Testis (tissue), 3 donors: ENCODE data around the gene CETP. TPM values are rescaled to one million over a fixed set of nuclear protein-coding genes. Genes with fewer than 3 reads are reported as not detected.

Experiments
- DNase-seq: peaks from one replicate; pipeline ENCODE4 v3.0.0-alpha.2; 2019
- H3K27ac ChIP-seq, 2 donors: fragments of 200-600 bp; sonication (generic); one replicate each; pipeline ENCODE4 v1.5.1; 2019
- H3K27me3 ChIP-seq: fragments of 200-600 bp; sonication (generic); one replicate; pipeline ENCODE4 v1.5.1; 2019
- H3K36me3 ChIP-seq: fragments of 200-600 bp; sonication (generic); one replicate; pipeline ENCODE4 v1.5.1; 2017; ENCODE audit warnings: low read depth; ENCODE audit errors: missing control alignments
- H3K4me1 ChIP-seq: fragments of 200-600 bp; sonication (generic); one replicate; pipeline ENCODE4 v1.5.1; 2019
- H3K4me3 ChIP-seq, 2 donors: fragments of 200-600 bp; sonication (generic); one replicate each; pipeline ENCODE4 v1.5.1; 2017 to 2019
- H3K9me3 ChIP-seq: fragments of 200-600 bp; sonication (generic); one replicate; pipeline ENCODE4 v1.5.1; 2017
- POLR2A ChIP-seq: fragments of 450-650 bp; IDR thresholded peaks from one replicate; pipeline ENCODE4 v1.6.1; 2017; ENCODE audit warnings: antibody characterized with exemption, mild to moderate bottlenecking, moderate library complexity
- WGBS, 2 donors: methylation state at CpG; one replicate each; pipeline ENCODE4 v1.1.5; 2018; 5-methylcytosine and 5-hydroxymethylcytosine counted together
- intact Hi-C: fragments of 100-400 bp; cut with DNase I; formaldehyde crosslinking; loops from one replicate; pipeline ENCODE4 v1.15.1; 2023; ENCODE audit warnings: low total_unique reads
- polyA plus RNA-seq: library from polyadenylated mRNA; stranded (reverse); fragments of 350-450 nt; fragmentation: Illumina TruSeq; extraction: RNeasy Lipid Tissue Mini Kit (QIAGEN cat#74804); gene quantifications from one replicate; pipeline ENCODE4 v1.2.3, GENCODE V29; 2014; ENCODE audit warnings: low read depth, low replicate concordance; ENCODE audit not compliant: insufficient read depth
- total RNA-seq, 2 donors: library from RNA; depleted of rRNA; stranded (reverse); fragments of >200 nt; gene quantifications; one replicate each; pipeline ENCODE4 v1.2.3, GENCODE V29; 2016
- TF ChIP-seq, protein P1 (sequence below), 3 experiments: fragments of 450-650 bp in 2 of 3; fragments of 200-600 bp in 1 of 3; sonication (generic) in 1 of 3; IDR thresholded peaks; one replicate each; pipeline ENCODE4 v1.5.1; 2016 to 2019; ENCODE audit warnings: antibody characterized with exemption in 3 of 3, mild to moderate bottlenecking in 2 of 3, moderate library complexity in 1 of 3

CETP gene
- total and polyA plus RNA-seq, 3 donors from 2014 or later, result 0.24 to 0.69 (median 0.50) TPM

DNA sequence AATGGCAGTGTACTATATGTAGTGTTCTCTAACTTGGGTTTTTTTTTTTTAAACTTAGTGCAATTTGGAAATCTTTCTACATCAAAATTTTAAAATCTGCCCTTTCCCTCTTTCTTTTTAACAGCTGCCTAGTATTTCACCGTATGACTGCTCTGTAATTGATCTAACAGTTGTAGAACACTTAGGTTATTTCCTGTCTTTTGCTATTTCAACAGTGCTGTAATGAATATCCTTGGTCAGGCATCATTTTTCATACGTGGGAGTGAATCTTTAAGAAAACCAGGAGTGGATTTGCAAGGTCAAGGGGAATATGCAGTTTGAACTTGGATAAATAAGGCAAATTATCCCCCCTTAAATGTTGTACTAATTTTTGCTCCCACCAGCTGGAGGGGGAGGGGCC lies 31.5 kb downstream of the CETP start:
- intact Hi-C loops, result no loop called here
- TF ChIP-seq, protein P1, sequence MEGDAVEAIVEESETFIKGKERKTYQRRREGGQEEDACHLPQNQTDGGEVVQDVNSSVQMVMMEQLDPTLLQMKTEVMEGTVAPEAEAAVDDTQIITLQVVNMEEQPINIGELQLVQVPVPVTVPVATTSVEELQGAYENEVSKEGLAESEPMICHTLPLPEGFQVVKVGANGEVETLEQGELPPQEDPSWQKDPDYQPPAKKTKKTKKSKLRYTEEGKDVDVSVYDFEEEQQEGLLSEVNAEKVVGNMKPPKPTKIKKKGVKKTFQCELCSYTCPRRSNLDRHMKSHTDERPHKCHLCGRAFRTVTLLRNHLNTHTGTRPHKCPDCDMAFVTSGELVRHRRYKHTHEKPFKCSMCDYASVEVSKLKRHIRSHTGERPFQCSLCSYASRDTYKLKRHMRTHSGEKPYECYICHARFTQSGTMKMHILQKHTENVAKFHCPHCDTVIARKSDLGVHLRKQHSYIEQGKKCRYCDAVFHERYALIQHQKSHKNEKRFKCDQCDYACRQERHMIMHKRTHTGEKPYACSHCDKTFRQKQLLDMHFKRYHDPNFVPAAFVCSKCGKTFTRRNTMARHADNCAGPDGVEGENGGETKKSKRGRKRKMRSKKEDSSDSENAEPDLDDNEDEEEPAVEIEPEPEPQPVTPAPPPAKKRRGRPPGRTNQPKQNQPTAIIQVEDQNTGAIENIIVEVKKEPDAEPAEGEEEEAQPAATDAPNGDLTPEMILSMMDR (IDR thresholded peaks at IDR 0.05), result no peak
- no peak for TF ChIP-seq POLR2A
- Histone ChIP-seq H3K4me1 (peaks cover 21% of the 10 kb centered on the region), H3K9me3 (no peaks in the 10 kb centered on the region), H3K4me3 (no peak overlapping the region), H3K27ac (no peak overlapping the region), H3K36me3 (no peaks in the 10 kb centered on the region), H3K27me3 (no peaks in the 10 kb centered on the region)
- WGBS, 2 donors, result 54 to 59% methylated on average over 2 of the region's 2 CpGs
- no peak for DNase-seq

DNA sequence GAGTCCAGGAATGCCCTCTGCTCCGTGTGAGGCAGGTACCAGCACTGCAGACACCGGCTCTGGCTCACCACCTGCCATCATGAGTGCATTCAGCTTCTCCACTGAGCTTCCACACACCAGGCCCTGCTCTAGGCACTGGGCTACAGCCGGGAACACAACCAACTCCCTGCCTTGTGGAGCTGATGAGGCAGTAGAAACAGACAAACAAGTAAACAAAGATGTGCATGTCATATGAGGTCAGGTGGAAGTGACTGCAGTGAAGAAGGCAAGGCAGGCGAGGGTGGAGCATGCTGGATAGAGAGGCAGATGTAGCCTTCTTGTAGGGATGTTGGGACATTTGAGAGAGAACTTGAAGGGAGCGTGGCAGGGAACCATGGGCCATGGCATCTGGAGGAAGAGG lies 32.6 kb downstream of the CETP start:
- no peak overlapping the region for H3K27ac ChIP-seq
- intact Hi-C loops, result no loop called here
- 89 to 93% methylated on average over 5 of the region's 5 CpGs for WGBS, 2 donors
- no peaks in the 10 kb centered on the region for H3K9me3 ChIP-seq
- H3K4me3 ChIP-seq, result no peak overlapping the region
- H3K27me3 ChIP-seq, result no peaks in the 10 kb centered on the region
- peaks cover 12% of the 10 kb centered on the region for H3K4me1 ChIP-seq
- no peak for DNase-seq
- TF ChIP-seq, protein P1 (IDR thresholded peaks at IDR 0.05), result no peak
- TF ChIP-seq POLR2A, result no peak
- H3K36me3 ChIP-seq, result no peaks in the 10 kb centered on the region

DNA sequence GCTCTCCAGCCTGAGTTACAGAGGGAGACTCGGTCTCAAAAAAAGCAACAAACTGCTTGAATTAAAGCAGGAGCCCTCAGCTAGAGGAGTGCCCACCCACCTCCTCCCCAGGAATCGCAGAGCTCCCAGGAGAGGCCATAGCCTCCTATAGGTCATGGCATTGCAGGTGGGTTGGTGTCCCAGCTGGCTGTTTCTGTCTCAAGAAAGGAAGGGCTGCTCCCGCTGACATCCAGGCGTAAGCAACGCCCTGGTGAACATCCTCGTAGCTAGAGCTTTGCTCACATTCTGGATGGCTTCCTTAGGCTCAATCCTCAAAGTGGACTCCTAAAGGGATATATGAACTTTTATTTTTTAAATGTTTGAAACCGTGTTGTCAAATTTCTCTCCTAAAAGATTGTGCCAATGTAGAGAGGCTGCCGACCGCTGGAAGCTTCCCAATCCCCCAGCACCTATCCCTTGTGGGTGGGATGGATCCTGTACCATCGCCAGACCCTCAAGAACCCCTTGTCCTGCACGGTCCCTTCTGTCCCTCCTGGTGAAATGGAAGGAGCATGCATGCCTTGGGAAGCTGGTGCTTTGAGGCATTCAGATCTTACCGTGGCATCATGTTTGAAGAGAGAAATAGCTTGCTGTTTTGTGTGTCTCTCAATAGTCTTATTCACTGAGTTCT lies 33.5 kb downstream of the CETP start:
- DNase-seq, result no peak
- H3K27ac ChIP-seq, result no peak overlapping the region
- H3K4me1 ChIP-seq, result peaks cover 6% of the 10 kb centered on the region
- no peaks in the 10 kb centered on the region for H3K9me3 ChIP-seq
- TF ChIP-seq, protein P1 (IDR thresholded peaks at IDR 0.05), result no peak
- TF ChIP-seq POLR2A, result no peak
- H3K4me3 ChIP-seq, result no peak overlapping the region
- intact Hi-C loops, result no loop called here
- no peaks in the 10 kb centered on the region for H3K27me3 ChIP-seq
- WGBS, 2 donors, result 80 to 90% methylated on average over 12 of the region's 12 CpGs
- no peaks in the 10 kb centered on the region for H3K36me3 ChIP-seq

DNA sequence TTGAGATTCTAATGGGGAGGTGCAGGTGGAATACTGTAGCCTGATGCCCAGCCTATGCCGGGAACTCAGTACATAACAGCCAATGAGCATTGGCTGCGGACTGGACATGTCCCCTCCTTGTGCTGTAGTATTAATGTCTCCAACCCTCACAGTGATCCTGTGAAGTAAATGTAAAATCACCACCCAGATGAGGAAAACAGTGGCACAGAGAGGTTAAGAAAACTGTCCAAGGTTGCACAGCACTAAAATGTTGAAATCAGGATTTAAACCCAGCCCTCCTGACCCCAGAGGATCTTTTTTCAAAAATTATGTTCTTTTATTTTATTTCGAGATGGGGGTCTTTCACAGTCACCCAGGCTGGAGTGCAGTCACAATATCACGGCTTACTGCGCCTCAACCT lies 35.5 kb downstream of the CETP start:
- TF ChIP-seq, protein P1 (IDR thresholded peaks at IDR 0.05), result no peak
- TF ChIP-seq POLR2A, result no peak
- no peaks in the 10 kb centered on the region for H3K36me3 ChIP-seq
- H3K4me3 ChIP-seq, result no peak overlapping the region
- H3K9me3 ChIP-seq, result no peaks in the 10 kb centered on the region
- WGBS, 2 donors, result 92 to 97% methylated on average over 5 of the region's 5 CpGs
- no peaks in the 10 kb centered on the region for H3K27me3 ChIP-seq
- intact Hi-C loops, result no loop called here
- H3K4me1 ChIP-seq, result no peaks in the 10 kb centered on the region
- H3K27ac ChIP-seq, result no peak overlapping the region
- no peak for DNase-seq

DNA sequence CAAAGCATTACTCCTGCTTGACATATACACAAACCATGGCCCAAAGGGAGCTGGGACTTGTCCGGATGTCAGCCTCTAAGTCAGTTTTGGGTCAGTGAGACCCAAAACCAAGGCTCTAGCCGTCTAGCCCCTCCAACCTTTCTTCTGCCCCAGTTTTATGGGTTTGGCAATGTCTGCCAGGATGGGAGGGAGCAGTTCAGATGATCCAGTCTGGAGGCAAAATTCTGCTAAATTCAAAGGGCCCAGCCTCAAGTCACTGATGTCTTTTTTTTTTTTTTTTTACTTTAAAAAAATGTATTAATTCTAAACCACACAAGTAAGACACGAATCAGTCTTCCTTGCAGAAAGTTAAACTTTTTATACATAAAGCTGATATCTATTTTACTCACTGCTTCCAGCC lies 36.2 kb downstream of the CETP start:
- Histone ChIP-seq H3K4me3 (no peak overlapping the region), H3K27me3 (no peaks in the 10 kb centered on the region), H3K36me3 (no peaks in the 10 kb centered on the region), H3K27ac (no peak overlapping the region), H3K9me3 (no peaks in the 10 kb centered on the region), H3K4me1 (no peaks in the 10 kb centered on the region)
- TF ChIP-seq POLR2A, result no peak
- TF ChIP-seq, protein P1 (IDR thresholded peaks at IDR 0.05), result no peak
- intact Hi-C loops, result no loop called here
- WGBS, 2 donors, result 83 to 87% methylated on average over 3 of the region's 3 CpGs
- no peak for DNase-seq
